Activated naive CD4-positive, alpha-beta T cell (primary cell): ENCODE measurements around the gene CLTC.
"Not testable (repeated sequence)": the region's sequence is repeated elsewhere in the genome, so short reads cannot be mapped to it uniquely, and the experiment has no call there.

Experiments
- DNase-seq, 4 experiments: peaks; one replicate each; lab custom pipeline; 2025; lab: John Stamatoyannopoulos, UW

Gene CLTC

DNA sequence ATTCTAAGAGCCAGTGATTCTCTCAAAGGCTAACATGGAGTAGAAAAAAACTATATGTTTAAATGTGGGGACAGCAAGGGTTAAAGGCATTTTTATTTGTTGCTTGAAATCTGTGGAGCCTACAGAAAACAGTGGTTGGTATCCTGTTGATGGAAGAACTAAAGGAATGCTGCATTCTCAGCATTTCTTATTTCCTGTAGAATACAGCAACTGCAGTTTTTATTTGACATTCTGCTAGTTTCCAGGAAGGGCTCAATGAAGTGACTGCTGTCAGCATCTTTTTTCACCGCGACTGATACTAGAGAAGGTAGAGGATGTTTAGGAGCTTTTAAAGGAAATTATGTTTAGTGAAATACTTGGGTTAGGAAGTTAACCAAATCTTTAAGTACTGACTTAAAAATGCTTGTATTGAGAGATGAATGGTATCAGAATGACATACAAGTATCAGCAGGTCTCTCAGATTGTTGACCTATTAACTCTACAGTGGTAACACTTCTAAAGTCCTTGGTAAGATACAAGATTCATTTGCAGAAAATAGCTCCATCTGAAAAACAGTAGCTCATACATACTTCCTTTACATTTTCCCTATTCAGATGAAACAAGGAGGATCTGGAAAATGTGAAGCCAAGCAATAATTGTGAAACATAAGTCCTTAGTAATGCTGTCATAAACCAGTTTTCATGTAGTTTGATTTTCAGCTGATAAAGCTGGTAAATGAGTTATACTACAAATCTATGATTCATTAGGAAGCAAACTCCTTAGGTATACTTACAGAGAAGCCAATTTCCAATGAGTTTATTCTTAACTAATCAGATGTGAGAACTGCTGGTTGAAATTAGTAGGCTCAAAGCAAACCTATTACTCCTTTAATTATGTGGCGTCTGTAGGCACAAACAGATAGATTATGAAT, 15.2 kb downstream of the CLTC start:
- no peak for DNase-seq

DNA sequence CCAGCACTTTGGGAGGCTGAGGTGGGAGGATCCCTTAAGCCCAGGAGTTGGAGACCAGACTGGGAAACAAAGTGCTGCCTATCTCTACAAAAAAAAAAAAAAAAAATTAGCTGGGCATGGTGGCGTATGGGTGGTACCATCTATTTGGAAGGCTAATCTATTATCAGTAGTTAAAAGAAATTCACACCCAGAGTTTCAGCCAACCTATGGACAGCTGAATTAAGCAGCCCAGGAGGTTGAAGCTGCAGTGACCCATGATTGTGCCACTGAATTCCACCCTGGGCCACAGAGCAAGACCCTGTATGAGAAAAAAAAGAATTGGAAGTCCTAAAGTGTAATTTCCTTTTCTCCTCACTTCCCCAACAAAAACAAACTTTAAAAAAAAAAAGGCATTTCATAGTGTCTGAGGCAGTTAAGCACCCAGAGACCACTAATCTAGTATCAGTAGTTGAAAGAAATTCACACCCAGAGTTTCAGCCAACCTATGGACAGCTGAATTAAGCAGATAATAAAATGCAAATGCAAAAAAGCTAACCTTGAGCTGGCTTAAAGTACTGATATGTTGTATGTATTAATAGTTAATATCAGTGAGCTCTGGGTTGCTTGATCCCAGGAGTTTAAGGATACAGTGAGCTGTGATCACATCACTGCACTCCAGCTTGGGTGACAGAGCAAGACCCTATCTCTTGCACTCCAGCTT, 18.1 kb downstream of the CLTC start:
- DNase-seq = no peak

DNA sequence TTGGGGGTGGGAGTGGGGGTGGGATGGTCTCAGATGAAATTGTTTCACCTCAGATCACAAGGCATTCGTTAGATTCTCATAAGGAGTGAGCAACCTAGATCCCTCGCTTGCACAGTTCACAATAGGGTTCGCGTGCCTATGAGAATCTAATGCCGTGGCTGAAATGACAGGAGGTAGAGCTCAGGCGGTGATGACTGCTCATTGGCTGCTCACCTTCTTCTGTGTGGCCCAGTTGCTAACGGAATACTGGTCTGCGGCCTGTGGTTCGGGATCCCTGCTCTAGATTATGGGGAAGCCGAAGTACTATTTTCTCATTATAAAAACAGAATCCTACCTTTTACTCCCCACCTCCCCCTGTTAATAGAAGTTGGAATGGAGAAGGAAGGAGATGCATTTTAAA, 18.9 kb downstream of the CLTC start:
- no peak for DNase-seq

DNA sequence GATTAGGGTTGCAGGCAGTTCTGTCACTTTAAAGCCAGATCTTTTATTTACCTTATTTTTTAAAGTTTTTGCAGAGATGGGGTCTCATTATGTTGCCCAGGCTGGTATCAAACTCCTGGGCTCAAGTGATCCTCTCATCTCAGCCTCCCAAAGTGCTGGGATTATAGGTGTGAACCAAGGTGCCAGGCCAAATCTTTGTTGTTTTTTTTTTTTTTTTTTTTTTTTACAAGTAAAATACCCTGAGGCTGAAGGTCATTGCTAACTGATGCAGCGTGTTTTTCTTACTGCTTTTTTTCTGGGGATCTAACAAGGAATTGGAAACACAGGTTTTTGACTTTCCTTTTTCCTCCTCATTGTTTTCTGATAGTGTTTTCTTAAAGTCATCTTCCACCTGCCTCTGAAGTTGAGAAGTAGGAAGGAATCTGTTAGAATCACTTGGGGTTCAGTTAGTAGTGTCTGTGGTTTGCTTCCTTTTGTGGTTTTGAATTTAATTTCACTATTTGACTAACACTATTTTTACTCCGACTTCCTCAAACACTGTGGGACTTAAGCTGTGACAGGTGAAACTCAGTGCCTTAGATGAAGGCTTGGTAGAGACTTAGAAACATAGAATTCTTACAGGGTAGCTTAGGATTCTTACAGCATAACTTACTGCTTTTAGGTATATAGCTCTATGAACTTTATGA, 22.2 kb downstream of the CLTC start:
- no peak for DNase-seq

DNA sequence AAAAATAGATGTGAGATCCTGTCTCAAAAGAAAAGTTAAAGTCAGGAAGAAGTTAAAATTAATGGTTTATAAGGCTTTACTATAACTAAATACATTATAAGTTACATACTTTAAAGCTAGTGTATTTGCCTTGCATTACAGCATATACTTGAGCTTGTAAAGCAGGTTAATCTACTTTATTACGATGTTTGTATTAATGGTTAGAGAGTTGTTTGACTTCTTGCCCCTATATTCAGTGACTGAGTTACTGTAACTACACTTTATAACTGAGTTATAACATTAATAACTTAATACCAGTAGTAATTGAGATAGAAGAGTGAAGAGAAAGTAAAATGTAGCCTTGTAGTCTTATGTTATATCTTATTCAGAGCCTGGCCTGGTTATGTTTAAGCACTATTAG, 22.9 kb downstream of the CLTC start:
- DNase-seq = no peak

DNA sequence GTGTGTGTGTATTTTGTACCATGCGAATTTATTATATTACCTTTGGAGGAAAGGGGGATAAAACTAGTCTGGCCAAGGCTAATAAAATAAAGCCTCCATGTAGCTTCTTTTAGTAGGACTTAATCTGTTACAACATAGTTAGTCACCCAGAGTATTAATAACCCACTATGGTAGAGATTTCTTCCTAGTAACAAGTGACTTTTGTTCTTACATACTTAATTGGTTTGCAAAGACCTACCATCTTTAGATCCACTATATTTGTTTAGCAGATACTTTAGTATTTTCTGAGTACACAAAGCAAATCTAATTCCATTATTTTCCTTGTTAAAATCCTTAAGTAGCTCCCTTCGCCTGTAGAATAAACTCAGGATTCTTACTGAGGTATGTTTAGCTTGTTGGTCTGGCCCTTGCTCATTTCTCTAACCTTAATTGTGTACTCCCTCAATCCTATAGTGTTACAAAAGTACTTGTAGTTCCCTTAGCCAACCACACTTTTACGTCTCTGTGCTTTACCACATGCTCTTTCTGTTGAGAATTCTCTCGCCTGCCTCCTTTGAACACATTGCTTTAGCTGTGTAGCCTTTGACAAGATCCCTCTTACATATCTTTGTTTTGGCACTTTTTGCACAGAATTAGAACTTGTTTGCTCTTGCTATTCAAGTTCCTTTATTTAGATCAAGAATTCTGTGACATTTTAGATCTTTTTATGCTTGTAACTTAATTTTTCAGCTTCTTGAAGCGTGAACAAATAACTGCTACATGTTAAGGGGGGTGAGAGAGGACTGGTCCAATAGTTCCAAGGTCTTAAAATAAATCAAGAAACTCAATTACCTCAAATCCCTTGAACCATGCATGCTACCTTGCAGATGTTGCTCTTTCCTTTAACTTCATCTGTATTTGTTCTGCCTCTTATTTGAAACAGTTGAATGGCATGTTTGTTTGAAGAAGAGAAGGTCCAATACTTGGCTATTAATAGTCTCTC, 23.8 kb downstream of the CLTC start:
- no peak for DNase-seq

DNA sequence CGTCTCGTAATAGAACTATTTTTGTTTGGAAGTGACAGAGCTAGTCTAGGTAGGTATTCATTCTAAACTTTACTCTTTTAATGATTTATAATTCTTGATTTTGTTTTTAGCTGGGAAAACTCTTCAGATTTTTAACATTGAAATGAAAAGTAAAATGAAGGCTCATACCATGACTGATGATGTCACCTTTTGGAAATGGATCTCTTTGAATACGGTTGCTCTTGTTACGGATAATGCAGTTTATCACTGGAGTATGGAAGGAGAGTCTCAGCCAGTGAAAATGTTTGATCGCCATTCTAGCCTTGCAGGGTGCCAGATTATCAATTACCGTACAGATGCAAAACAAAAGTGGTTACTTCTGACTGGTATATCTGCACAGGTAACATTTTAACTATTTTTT, 27.6 kb downstream of the CLTC start:
- no peak for DNase-seq

DNA sequence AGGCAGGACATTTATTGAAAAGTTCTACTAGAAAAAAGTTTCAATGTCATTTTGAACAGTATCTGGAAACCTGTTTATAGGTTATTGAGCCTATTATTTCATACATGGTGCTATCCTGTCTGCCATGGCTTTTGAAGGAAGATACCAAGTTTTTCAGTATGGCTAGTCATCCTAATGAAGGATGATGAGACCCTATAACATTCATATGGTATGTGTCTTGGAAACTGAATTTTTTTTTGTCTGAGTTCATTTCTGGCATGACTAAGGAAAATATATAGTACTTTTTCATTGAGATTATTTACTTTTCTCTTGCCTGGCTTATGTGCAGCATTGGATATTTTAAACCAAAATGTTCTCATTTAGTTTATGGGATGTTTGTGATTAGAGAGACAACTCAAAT, 30.2 kb downstream of the CLTC start:
- DNase-seq = no peak

DNA sequence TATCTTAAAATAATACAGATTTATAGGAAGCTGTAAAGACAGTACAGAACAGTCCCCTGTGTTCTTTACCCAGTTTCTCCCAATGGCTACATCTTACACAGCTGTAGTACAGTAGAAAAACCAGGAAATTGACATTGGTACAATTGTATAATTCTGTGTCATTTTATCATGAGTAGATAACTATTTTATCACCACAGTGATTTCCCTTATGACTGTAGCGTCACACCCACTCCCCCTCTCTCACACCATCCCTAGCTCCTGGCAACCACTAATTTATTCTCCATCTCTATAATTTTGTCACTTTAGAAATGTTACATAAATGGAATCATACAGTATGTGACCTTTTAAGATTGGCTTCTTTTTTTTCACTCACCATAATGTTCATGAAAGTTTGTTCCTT, 30.9 kb downstream of the CLTC start:
- no peak for DNase-seq

DNA sequence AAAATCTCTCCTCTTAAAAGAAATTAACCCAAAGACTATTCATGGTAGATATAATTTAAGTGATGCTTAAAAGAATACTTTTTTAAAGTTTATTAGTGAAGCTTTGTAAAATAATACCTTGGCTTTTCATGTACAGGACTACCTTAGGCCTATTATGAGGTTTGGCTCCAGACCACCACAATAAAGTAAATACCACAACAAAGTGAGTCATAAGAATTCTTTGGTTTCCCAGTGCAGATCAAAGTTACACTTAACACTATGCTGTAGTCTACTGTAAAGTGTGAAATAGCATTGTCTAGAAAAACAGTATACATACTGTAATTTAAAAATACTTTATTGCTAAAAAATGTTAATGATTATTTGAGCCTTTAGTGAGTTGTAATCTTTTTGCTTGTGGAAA, 31.7 kb downstream of the CLTC start:
- no peak for DNase-seq

DNA sequence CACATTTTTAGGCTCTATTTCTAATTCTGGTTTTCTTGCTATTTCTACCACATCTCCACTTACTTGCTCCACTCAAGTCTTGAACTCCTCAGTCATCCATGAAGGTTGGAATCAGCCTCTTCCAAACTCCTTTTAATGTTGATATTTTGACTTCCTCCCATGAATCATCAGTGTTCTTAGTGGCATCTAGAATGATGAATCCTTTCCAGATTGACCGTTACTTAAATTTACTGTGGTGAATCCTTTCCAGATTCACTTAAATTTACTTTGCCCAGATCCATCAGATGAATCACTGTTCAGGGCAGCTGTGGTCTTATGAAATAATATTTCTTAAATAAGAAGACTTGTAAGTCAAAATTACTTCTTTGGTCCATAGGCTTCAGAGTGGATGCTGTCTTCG, 32.4 kb downstream of the CLTC start:
- no peak for DNase-seq

DNA sequence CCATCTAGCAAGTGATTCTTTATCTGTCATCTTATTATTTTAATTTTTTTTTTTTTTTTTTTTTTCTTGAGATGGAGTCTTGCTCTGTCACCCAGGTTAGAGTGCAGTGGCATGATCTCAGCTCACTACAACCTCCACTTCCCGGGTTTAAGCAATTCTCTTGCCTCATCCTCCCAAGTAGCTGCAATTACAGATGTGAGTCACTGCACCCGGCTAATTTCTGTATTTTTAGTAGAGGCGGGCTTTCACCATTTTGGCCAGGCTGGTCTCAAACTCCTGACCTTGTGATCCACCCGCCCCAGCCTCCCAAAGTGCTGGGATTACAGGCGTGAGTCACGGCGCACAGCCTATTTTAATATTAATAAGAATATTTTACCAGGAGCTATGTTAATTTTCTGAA, 36.9 kb downstream of the CLTC start:
- not testable (repeated sequence) for DNase-seq

DNA sequence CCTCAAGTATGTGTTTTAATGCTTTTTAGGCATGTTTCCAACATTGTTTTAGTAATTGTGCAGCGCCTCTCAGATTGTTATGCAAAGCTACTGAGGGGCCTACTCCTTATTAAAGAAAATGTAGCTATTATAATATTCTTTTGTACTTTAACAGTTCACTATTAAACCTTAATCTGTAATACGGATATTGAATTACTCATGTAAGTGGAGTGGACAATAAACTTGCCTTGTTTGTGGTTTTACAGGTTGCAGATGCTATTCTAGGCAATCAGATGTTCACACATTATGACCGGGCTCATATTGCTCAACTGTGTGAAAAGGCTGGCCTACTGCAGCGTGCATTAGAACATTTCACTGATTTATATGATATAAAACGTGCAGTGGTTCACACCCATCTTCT, 46.5 kb downstream of the CLTC start:
- no peak for DNase-seq

DNA sequence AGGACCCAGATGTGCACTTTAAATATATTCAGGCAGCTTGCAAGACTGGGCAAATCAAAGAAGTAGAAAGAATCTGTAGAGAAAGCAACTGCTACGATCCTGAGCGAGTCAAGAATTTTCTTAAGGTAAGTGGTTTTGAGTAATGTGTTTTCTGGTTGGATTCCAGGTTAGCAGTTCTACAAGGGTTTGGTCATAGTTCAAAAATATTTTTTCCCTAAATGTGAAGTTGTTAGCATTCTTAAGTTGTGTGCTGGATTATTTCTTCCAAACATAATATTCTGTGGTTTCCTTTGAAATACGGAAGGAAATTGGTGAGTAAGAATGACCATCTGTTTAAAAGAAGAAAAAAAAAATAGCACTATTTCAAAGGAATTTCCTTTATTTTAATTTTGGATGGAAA, 49.1 kb downstream of the CLTC start:
- no peak for DNase-seq

DNA sequence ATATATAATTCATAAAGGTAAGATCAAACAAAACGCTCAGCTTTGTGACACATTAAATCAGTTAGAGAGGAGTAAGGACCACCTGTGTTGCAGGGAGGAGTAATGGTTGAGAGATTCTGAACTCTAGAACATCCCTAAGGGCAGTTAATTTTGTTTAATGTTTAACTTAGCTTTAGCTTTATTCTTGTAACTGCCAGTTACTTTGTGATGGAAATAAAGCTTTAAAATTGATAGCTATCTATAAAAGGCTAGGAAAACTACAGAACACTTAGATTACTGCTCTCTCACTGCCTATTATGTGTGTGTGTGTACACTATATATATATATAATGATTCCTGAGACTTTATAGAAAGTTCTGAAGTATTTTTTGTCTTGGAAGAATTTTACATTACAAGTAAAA, 49.7 kb downstream of the CLTC start:
- DNase-seq = no peak

DNA sequence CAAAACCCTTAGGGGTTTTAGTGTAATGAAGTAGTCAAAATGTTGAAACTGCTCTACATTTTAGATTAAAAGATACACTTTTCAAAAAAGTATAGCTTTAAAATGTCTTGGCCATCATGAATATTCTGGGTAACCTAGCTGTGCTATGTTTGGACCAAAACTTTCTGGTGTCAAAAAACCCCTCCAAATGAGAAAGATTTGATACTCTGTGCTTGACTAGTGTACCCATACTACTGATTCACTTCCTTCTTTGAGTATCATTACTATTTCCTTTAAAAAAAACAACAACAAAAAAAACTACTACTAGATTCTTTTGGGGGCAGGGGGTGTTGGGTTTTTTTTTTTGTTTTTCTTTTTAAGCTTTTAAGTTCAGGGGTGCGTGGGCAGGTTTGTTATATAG, 50.2 kb downstream of the CLTC start:
- DNase-seq = no peak

DNA sequence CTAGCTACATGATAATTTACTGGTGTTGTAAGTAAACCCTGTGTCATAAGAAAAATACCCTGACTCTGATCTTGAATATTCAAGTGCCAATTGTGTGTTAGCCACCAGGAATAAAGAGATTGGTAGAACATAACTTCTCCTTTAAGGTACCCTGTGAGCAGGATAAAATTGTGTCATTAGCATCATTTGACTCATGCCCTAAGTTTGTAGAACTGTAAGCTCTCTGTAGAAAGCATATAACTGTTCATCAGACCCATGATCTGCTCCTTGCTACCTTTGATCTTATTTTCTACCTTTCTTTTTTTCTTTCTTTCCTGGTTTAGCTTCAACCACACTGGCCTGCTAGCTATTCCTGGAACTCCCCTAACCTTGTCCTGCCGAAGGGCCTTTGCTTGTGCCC, 51.7 kb downstream of the CLTC start:
- DNase-seq = no peak

DNA sequence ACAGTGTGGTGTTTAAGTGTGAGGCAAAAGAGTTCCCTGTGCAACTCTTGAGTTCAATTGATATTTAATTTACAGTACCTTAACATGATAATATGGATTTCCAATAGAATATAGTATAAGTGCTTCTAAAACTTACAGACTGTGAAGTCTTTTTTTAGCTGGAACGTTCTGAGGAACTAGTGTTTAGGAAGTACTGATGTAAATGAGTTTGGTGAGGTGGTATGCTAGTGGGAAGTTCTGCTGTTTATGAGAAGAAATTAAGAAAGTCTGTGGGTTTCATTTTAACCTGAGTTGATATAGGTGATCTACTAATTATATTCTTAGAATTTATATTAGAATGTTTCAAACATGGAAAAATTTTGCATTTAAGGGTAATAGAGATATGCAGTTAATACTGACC, 55.5 kb downstream of the CLTC start:
- no peak for DNase-seq

DNA sequence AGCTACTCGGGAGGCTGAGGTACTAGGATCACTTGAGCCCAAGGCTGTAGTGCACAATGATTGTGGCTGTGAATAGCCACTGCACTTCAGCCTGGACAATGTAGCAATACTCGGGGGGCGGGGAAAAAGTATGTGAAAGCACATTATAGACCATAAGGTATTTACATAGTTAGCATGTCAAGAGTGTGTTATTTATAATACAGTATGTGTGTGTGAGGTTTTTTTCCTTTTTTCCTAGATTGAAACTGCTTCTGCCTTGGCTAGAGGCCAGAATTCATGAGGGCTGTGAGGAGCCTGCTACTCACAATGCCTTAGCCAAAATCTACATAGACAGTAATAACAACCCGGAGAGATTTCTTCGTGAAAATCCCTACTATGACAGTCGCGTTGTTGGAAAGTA, 57.0 kb downstream of the CLTC start:
- no peak for DNase-seq

DNA sequence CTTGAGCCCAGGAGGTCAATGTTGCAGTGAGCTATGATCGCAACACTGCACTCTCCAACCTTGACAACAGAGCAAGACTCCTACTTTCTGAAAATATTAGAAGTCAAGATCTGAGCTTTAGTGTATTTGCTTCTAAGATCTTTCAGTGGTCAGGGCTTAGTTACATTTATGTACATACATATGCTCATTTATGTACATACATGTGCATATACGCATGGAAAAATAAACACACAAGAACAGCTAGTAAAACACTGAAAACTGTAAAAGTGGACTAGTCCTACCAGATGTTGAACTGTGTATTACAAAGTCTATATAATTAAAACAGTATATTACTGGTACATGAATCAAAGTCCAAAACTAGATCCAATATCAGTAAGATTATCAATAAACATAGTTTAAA, 59.2 kb downstream of the CLTC start:
- DNase-seq = no peak

DNA sequence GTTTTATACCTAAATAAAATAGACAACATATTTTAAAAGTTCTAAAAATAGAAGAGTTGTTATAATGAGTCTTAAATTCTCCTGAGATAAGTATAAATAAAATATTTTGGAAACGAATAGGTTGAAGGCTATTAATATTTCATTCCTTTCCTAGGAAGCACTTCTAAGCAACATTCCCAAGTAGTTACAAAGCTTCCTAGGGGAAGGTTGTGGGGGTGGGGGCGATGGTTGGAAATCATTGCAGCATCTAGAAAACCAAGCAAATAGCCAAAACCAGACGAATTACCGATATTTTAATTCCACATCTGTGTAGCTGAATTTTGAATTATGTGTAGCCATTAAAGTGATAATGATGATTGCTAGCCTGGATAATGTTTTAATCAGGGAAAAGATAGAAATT, 60.6 kb downstream of the CLTC start:
- DNase-seq = no peak

DNA sequence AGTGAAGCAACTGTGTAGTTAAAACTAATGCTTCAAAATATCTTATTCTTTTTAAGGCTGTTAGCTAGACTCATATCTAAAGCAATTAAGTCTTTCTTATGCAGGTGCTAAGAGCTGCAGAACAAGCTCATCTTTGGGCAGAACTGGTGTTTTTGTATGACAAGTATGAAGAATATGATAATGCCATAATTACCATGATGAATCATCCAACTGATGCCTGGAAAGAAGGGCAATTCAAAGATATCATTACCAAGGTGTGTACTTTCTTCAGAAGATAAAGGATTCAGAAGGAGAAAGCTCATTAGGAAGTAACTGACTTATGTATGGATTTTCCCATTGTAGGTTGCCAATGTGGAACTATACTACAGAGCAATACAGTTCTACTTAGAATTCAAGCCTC, 63.6 kb downstream of the CLTC start:
- DNase-seq = no peak
